ENCODE measurements around the gene SEMA4F. TPM values are rescaled to one million over a fixed set of nuclear protein-coding genes. Genes with fewer than 3 reads are reported as not detected.

The SEMA4F gene
- total RNA-seq, 2 experiments from 2014 or later, result 6.8 to 7.3 TPM

DNA sequence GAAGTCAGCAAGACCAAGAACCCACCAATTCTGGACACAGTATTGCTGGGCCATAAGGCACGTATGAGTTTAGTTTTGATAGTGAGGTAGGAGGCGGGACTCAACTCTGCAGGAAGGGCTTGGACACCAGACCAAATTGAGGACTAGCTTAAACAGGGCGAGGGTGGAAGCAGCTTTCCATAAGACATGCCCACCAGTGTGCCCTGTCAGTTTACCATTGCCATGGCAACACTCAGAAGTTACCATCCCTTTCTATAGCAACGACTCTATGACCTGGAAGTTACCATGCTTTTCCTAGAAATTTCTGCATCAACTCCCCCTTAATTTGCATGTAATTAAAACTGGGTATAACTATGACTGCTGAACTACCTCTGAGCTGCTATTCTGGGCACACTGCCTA is 8.7 kb upstream of the SEMA4F start:
- H3K4me3 Mint-ChIP-seq, result no peak overlapping the region
- TF ChIP-seq, protein P1, sequence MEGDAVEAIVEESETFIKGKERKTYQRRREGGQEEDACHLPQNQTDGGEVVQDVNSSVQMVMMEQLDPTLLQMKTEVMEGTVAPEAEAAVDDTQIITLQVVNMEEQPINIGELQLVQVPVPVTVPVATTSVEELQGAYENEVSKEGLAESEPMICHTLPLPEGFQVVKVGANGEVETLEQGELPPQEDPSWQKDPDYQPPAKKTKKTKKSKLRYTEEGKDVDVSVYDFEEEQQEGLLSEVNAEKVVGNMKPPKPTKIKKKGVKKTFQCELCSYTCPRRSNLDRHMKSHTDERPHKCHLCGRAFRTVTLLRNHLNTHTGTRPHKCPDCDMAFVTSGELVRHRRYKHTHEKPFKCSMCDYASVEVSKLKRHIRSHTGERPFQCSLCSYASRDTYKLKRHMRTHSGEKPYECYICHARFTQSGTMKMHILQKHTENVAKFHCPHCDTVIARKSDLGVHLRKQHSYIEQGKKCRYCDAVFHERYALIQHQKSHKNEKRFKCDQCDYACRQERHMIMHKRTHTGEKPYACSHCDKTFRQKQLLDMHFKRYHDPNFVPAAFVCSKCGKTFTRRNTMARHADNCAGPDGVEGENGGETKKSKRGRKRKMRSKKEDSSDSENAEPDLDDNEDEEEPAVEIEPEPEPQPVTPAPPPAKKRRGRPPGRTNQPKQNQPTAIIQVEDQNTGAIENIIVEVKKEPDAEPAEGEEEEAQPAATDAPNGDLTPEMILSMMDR (IDR thresholded peaks at IDR 0.05), result no peak
- H3K27me3 Mint-ChIP-seq, result peaks cover 53% of the 10 kb centered on the region
- peaks cover 4% of the 10 kb centered on the region for H3K4me1 ChIP-seq (ENCODE audit: insufficient read depth, low read length)
- no peak for DNase-seq
- no peaks in the 10 kb centered on the region for H3K36me3 Mint-ChIP-seq (ENCODE audit: low read depth)
- no peak overlapping the region for H3K27ac Mint-ChIP-seq
- H3K9me3 ChIP-seq (ENCODE audit: control insufficient read depth in 1 of 2, insufficient read depth in 1 of 2, low read length in 2 of 2), result peaks cover 0 to 11% of the 10 kb centered on the region in 2 experiments
- H3K36me3 ChIP-seq (ENCODE audit: insufficient read depth, low read length), result no peaks in the 10 kb centered on the region
- CTCF ChIA-PET, result no interaction called here
- POLR2A ChIA-PET, result no interaction called here
- ATAC-seq (ENCODE audit: poor library complexity), result no peak
- no peaks in the 10 kb centered on the region for H3K4me1 Mint-ChIP-seq (ENCODE audit: low read depth)
- H3K4me3 ChIP-seq (ENCODE audit: low read length), result no peak overlapping the region
- H3K27ac ChIP-seq (ENCODE audit: low read depth in 1 of 2, low read length in 2 of 2), result no peak overlapping the region
- H3K27me3 ChIP-seq (ENCODE audit: control insufficient read depth in 1 of 2, insufficient read depth in 2 of 2, low read length in 2 of 2), result peaks cover 12 to 22% of the 10 kb centered on the region in 2 experiments
- H3K9me3 Mint-ChIP-seq, result no peaks in the 10 kb centered on the region
- intact Hi-C loops (cut with DNase I, micrococcal nuclease), result no loop called here

DNA sequence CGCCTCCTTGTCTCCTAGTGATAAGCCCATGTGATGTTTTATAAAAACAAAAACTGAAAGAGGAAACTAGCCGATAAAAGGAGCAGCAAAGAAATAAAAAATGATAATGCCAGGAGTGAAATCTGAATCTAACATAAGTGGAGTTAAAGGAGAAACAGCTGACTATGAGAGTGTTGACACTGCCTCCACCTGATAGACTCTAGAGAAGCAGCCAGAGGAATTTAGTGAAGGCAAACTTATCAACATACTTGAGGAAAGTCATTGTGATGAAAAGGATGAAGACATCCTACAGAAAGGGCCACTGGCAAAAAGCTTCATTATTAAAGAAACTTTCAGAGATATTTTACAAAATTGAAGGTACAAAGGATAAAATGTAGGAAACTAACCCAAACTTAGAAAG is 7.8 kb upstream of the SEMA4F start:
- no peak for DNase-seq
- Histone ChIP-seq H3K27me3 (ENCODE audit: control insufficient read depth in 1 of 2, insufficient read depth in 2 of 2, low read length in 2 of 2) (peaks cover 12 to 20% of the 10 kb centered on the region in 2 experiments), H3K9me3 (ENCODE audit: control insufficient read depth in 1 of 2, insufficient read depth in 1 of 2, low read length in 2 of 2) (peaks cover 0 to 11% of the 10 kb centered on the region in 2 experiments), H3K36me3 (ENCODE audit: insufficient read depth, low read length) (no peaks in the 10 kb centered on the region), H3K27ac (ENCODE audit: low read depth in 1 of 2, low read length in 2 of 2) (no peak overlapping the region), H3K4me1 (ENCODE audit: insufficient read depth, low read length) (peaks cover 4% of the 10 kb centered on the region), H3K4me3 (ENCODE audit: low read length) (no peak overlapping the region)
- Mint-ChIP-seq H3K4me1 (ENCODE audit: low read depth) (no peaks in the 10 kb centered on the region), H3K27ac (no peak overlapping the region), H3K4me3 (no peak overlapping the region), H3K9me3 (no peaks in the 10 kb centered on the region), H3K36me3 (ENCODE audit: low read depth) (no peaks in the 10 kb centered on the region), H3K27me3 (peaks cover 50% of the 10 kb centered on the region)
- POLR2A ChIA-PET, result no interaction called here
- CTCF ChIA-PET, result no interaction called here
- intact Hi-C loops (cut with DNase I, micrococcal nuclease), result no loop called here
- ATAC-seq (ENCODE audit: poor library complexity), result no peak
- TF ChIP-seq, protein P1 (IDR thresholded peaks at IDR 0.05), result no peak

GRCh38 chr2:74646834-74647482 is 7.1 kb upstream of the SEMA4F start:
- no peaks in the 10 kb centered on the region for H3K36me3 ChIP-seq (ENCODE audit: insufficient read depth, low read length)
- H3K27ac Mint-ChIP-seq, result no peak overlapping the region
- H3K27ac ChIP-seq (ENCODE audit: low read depth in 1 of 2, low read length in 2 of 2), result no peak overlapping the region
- peaks cover 4% of the 10 kb centered on the region for H3K4me1 ChIP-seq (ENCODE audit: insufficient read depth, low read length)
- intact Hi-C loops (cut with DNase I, micrococcal nuclease), result no loop called here
- ATAC-seq (ENCODE audit: poor library complexity) (no peak), DNase-seq (no peak)
- H3K4me1 Mint-ChIP-seq (ENCODE audit: low read depth), result no peaks in the 10 kb centered on the region
- H3K9me3 Mint-ChIP-seq, result no peaks in the 10 kb centered on the region
- H3K36me3 Mint-ChIP-seq (ENCODE audit: low read depth), result no peaks in the 10 kb centered on the region
- H3K9me3 ChIP-seq (ENCODE audit: control insufficient read depth in 1 of 2, insufficient read depth in 1 of 2, low read length in 2 of 2), result peaks cover 0 to 11% of the 10 kb centered on the region in 2 experiments
- peaks cover 48% of the 10 kb centered on the region for H3K27me3 Mint-ChIP-seq
- no peak overlapping the region for H3K4me3 ChIP-seq (ENCODE audit: low read length)
- POLR2A ChIA-PET, result no interaction called here
- peaks cover 12 to 18% of the 10 kb centered on the region in 2 experiments for H3K27me3 ChIP-seq (ENCODE audit: control insufficient read depth in 1 of 2, insufficient read depth in 2 of 2, low read length in 2 of 2)
- TF ChIP-seq, protein P1 (IDR thresholded peaks at IDR 0.05), result no peak
- no peak overlapping the region for H3K4me3 Mint-ChIP-seq
- CTCF ChIA-PET, result no interaction called here

Measured in CD4-positive, alpha-beta T cell (primary cell).